SK-N-SH (cell line): ENCODE results near the gene HK1. TPM values are rescaled to one million over a fixed set of nuclear protein-coding genes. Genes with fewer than 3 reads are reported as not detected.

Experiments used
- CTCF ChIA-PET: fragments of 300-600, 350-600 bp; formaldehyde crosslinking; extraction: SDS; loops from one replicate; lab custom pipeline; 2021; lab: Yijun Ruan, JAX
- POLR2A ChIA-PET: fragments of 350-600 bp; sonication (Branson Sonifier 250); formaldehyde crosslinking; extraction: SDS; loops from one replicate; lab custom pipeline; 2020; ENCODE audit warnings: antibody characterized with exemption, inconsistent platforms; lab: Yijun Ruan, JAX
- DNase-seq: peaks from one replicate; pipeline ENCODE4 v3.0.0; 2012
- H2AFZ ChIP-seq: fragments of 200-600 bp; sonication (generic); 2 replicates; pipeline ENCODE4 v1.8.1; 2016; ENCODE audit warnings: antibody characterized with exemption, mild to moderate bottlenecking, low read depth
- H3F3A ChIP-seq: fragments of 200-600 bp; sonication (generic); replicated peaks from 2 replicates; pipeline ENCODE3; 2016; ENCODE audit warnings: antibody characterized with exemption, mild to moderate bottlenecking; ENCODE audit not compliant: insufficient read depth
- H3K27ac ChIP-seq, 2 experiments: fragments of 200-500 bp in 1 of 2; fragments of 200-600 bp in 1 of 2; sonication (Bioruptor generic) in 1 of 2; sonication (generic), shearing (Covaris generic) in 1 of 2; 2 replicates each; pipeline versions ENCODE4 v1.5.1 to v1.6.1; 2014 to 2016; ENCODE audit warnings: low read depth in 2 of 2, inconsistent platforms in 1 of 2, low read length in 1 of 2, mild to moderate bottlenecking in 1 of 2, mixed read lengths in 1 of 2
- H3K27me3 ChIP-seq: fragments of 200-600 bp; sonication (generic), shearing (Covaris generic); 2 replicates; pipeline ENCODE4 v1.6.1; 2016; ENCODE audit warnings: mixed run types; ENCODE audit not compliant: insufficient read depth
- H3K36me3 ChIP-seq, 2 experiments: fragments of 200-500 bp in 1 of 2; fragments of 200-600 bp in 1 of 2; sonication (Bioruptor generic) in 1 of 2; sonication (generic) in 1 of 2; replicated peaks in 1 of 2; 2 replicates each; pipeline versions ENCODE3 to v1.5.1; 2014 to 2016; ENCODE audit warnings: low read length in 1 of 2, mild to moderate bottlenecking in 1 of 2; ENCODE audit not compliant: insufficient read depth in 2 of 2, control insufficient read depth in 1 of 2
- H3K4me1 ChIP-seq, 2 experiments: fragments of 200-500 bp in 1 of 2; fragments of 200-600 bp in 1 of 2; sonication (Bioruptor generic) in 1 of 2; sonication (generic), shearing (Covaris generic) in 1 of 2; 2 replicates each; pipeline versions ENCODE4 v1.5.1 to v1.6.1; 2014 to 2016; ENCODE audit warnings: low read depth in 1 of 2, low read length in 1 of 2, mixed run types in 1 of 2; ENCODE audit not compliant: insufficient read depth in 2 of 2, control insufficient read depth in 1 of 2
- H3K4me2 ChIP-seq: fragments of 200-600 bp; sonication (generic), shearing (Covaris generic); 2 replicates; pipeline ENCODE4 v1.6.1; 2017; ENCODE audit warnings: mixed run types
- H3K4me3 ChIP-seq, 2 experiments: fragments of 200-500 bp in 1 of 2; fragments of 200-600 bp in 1 of 2; sonication (Bioruptor generic) in 1 of 2; sonication (generic), shearing (Covaris generic) in 1 of 2; 2 replicates each; pipeline versions ENCODE4 v1.5.1 to v1.8.1; 2014 to 2016; ENCODE audit warnings: low read depth in 2 of 2, inconsistent platforms in 1 of 2, low read length in 1 of 2, mild to moderate bottlenecking in 1 of 2, mixed read lengths in 1 of 2, moderate library complexity in 1 of 2
- H3K79me2 ChIP-seq: fragments of 200-600 bp; sonication (generic); 2 replicates; pipeline ENCODE4 v1.8.1; 2017; ENCODE audit warnings: mild to moderate bottlenecking; ENCODE audit not compliant: insufficient read depth
- H3K9ac ChIP-seq: fragments of 200-600 bp; sonication (generic); 2 replicates; pipeline ENCODE4 v1.6.1; 2017; ENCODE audit warnings: mixed run types
- H3K9me2 ChIP-seq: fragments of 200-600 bp; sonication (generic); 2 replicates; pipeline ENCODE4 v1.6.1; 2017; ENCODE audit warnings: mixed run types
- H3K9me3 ChIP-seq: fragments of 200-600 bp; sonication (generic); 2 replicates; pipeline ENCODE4 v1.6.1; 2017; ENCODE audit warnings: mixed run types, mild to moderate bottlenecking, moderate library complexity
- H4K20me1 ChIP-seq: fragments of 200-600 bp; sonication (generic); 2 replicates; pipeline ENCODE4 v1.6.1; 2017; ENCODE audit warnings: mild to moderate bottlenecking, mixed run types; ENCODE audit not compliant: insufficient read depth
- ELF1 ChIP-seq: IDR thresholded peaks from 2 replicates; pipeline ENCODE4 v1.4.0; 2012
- EZH2phosphoT487 ChIP-seq: fragments of 200-600 bp; sonication (generic); IDR thresholded peaks from 2 replicates; pipeline ENCODE4 v1.6.1; 2017; ENCODE audit warnings: low read depth, mixed run types, mild to moderate bottlenecking, antibody characterized with exemption, moderate library complexity, borderline replicate concordance
- FOSL2 ChIP-seq: IDR thresholded peaks from 2 replicates; pipeline ENCODE4 v1.4.0; 2012; ENCODE audit warnings: low read depth, mild to moderate bottlenecking, moderate library complexity, borderline replicate concordance
- GATA2 ChIP-seq: sonication (generic); formaldehyde crosslinking; IDR thresholded peaks from 2 replicates; pipeline ENCODE4 v1.5.0; 2020; ENCODE audit warnings: mild to moderate bottlenecking, missing genetic modification reagents
- JUND ChIP-seq: IDR thresholded peaks from 2 replicates; pipeline ENCODE4 v1.4.0; 2012
- POLR2AphosphoS5 ChIP-seq: IDR thresholded peaks from 2 replicates; pipeline ENCODE4 v1.6.1; 2012; ENCODE audit warnings: low read depth, low read length
- RCOR1 ChIP-seq: fragments of 150-350 bp; IDR thresholded peaks from 2 replicates; pipeline ENCODE4 v1.6.1; 2017; ENCODE audit warnings: antibody characterized with exemption, low read length
- SIN3A ChIP-seq: IDR thresholded peaks from 2 replicates; pipeline ENCODE4 v1.6.1; 2012; ENCODE audit warnings: low read depth, mild to moderate bottlenecking, low read length, moderate library complexity, borderline replicate concordance
- YY1 ChIP-seq: IDR thresholded peaks from 2 replicates; pipeline ENCODE4 v1.4.0; 2012; ENCODE audit warnings: low read depth, mild to moderate bottlenecking
- WGBS: methylation state at CpG from one replicate; pipeline ENCODE4 v1.1.6; 2017; ENCODE audit warnings: low lambda C conversion rate; 5-methylcytosine and 5-hydroxymethylcytosine counted together
- polyA plus RNA-seq, 3 experiments: library from polyadenylated mRNA; depleted of rRNA; stranded (reverse); fragments of >200 nt; gene quantifications; 2 replicates each; pipeline ENCODE4 v1.2.3, GENCODE V29; 2012
- TF ChIP-seq, protein P1 (sequence below): fragments of 150-350 bp; IDR thresholded peaks from 2 replicates; pipeline ENCODE4 v1.6.1; 2016; ENCODE audit warnings: mild to moderate bottlenecking, low read depth, low read length
- TF ChIP-seq, protein P2 (sequence below): fragments of 150-350 bp; IDR thresholded peaks from 2 replicates; pipeline ENCODE4 v1.6.1; 2017; ENCODE audit warnings: antibody characterized with exemption, low read length, low read depth, borderline replicate concordance
- TF ChIP-seq, protein P3 (sequence below): IDR thresholded peaks from 2 replicates; pipeline ENCODE4 v1.4.0; 2012; ENCODE audit warnings: low read depth
- TF ChIP-seq, protein P4 (sequence below): IDR thresholded peaks from 2 replicates; pipeline ENCODE4 v1.6.1; 2012; ENCODE audit warnings: mild to moderate bottlenecking, low read depth, low read length, moderate library complexity

Gene HK1
- polyA plus RNA-seq, 1 of the 3 experiments (the other 2 are of a cell fraction): 38.7 TPM

DNA sequence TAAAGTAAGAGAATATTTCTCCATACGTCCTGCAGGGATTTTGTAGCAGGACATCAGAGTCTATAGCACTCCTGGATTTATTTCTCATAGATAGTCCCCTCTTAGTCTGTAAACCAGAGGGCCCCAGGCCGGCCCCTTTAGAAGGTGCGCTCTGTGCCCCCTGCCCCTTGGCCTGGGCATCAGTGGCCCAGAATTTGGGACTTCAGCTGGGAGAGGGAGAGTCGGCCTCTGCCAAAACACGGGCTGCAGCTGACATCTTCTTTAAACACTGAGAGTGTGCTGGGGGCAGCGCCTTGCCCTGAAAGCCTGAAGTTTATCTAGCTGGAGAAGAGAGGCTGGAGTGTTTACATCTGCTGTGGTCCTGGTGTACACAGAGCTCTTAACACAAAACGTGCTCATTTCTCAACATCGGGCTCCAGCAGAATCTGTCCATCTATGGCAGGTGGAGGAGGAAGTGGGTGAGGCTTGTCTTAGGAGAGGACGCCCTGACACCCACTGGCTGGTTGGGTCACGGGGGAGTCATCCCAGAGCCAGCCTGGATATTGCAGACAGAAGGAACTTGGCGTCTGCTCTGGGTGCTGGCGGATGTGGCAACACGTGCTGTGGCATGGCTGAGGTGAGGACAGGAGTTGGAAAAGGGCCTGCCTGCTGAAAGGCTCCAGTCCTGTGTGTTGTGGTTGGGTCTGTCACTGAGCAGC lies 143.5 kb downstream of the HK1 start (continued):
- TF ChIP-seq, protein P1, sequence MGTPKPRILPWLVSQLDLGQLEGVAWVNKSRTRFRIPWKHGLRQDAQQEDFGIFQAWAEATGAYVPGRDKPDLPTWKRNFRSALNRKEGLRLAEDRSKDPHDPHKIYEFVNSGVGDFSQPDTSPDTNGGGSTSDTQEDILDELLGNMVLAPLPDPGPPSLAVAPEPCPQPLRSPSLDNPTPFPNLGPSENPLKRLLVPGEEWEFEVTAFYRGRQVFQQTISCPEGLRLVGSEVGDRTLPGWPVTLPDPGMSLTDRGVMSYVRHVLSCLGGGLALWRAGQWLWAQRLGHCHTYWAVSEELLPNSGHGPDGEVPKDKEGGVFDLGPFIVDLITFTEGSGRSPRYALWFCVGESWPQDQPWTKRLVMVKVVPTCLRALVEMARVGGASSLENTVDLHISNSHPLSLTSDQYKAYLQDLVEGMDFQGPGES: no peak
- TF ChIP-seq FOSL2 (no peak), RCOR1 (no peak), JUND (no peak), YY1 (no peak), ELF1 (no peak)

DNA sequence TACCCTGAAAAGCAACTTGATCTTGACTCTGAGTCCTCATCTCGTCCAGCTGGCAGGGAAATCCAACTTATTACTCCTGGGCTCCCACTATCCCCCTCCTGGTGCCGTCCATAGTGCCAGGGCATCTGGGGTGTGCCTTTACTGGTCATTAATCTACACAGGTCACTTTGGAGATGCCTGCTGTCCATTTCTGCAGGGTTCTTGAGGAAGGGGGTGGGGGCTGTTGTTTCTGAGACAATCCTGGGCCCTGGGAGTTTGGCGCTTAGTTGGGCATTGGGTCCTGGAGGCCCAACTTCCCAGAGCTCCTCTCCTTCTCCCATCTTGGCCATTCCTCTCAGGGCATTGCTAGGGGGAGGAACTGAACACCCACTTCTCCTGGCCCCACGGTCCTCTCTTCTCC lies 144.4 kb downstream of the HK1 start:
- WGBS: 50% methylated on average over 3 of the region's 4 CpGs
- no peaks in the 10 kb centered on the region for H3K9me3 ChIP-seq
- no peak for DNase-seq
- no peaks in the 10 kb centered on the region for H3F3A ChIP-seq
- no peak overlapping the region for H3K9ac ChIP-seq
- no peak overlapping the region for H3K4me3 ChIP-seq
- ChIA-PET CTCF (interaction anchor here (0.8 to 4.9 kb wide), 7 partner anchors 9 to 85 kb away, joined by 3 to 22 read pairs (median 3); partner anchors contain the start of gene TSPAN15), POLR2A (no interaction called here)
- H3K27me3 ChIP-seq: no peaks in the 10 kb centered on the region; the same call in 1 of the 2 replicates
- H3K79me2 ChIP-seq: no peaks in the 10 kb centered on the region
- no peaks in the 10 kb centered on the region for H3K4me1 ChIP-seq
- no peak overlapping the region for H3K4me2 ChIP-seq
- H3K36me3 ChIP-seq: no peaks in the 10 kb centered on the region
- H2AFZ ChIP-seq: no peak overlapping the region
- no peak overlapping the region for H3K27ac ChIP-seq
- TF ChIP-seq, protein P2, sequence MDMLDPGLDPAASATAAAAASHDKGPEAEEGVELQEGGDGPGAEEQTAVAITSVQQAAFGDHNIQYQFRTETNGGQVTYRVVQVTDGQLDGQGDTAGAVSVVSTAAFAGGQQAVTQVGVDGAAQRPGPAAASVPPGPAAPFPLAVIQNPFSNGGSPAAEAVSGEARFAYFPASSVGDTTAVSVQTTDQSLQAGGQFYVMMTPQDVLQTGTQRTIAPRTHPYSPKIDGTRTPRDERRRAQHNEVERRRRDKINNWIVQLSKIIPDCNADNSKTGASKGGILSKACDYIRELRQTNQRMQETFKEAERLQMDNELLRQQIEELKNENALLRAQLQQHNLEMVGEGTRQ: no peak
- TF ChIP-seq, protein P3, sequence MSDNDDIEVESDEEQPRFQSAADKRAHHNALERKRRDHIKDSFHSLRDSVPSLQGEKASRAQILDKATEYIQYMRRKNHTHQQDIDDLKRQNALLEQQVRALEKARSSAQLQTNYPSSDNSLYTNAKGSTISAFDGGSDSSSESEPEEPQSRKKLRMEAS: no peak
- TF ChIP-seq EZH2phosphoT487 (no peak), YY1 (no peak), POLR2AphosphoS5 (no peak), JUND (no peak), ELF1 (no peak), GATA2 (CRISPR knock-in tag) (no peak), SIN3A (no peak)
- TF ChIP-seq, protein P1: no peak
- TF ChIP-seq, protein P4, sequence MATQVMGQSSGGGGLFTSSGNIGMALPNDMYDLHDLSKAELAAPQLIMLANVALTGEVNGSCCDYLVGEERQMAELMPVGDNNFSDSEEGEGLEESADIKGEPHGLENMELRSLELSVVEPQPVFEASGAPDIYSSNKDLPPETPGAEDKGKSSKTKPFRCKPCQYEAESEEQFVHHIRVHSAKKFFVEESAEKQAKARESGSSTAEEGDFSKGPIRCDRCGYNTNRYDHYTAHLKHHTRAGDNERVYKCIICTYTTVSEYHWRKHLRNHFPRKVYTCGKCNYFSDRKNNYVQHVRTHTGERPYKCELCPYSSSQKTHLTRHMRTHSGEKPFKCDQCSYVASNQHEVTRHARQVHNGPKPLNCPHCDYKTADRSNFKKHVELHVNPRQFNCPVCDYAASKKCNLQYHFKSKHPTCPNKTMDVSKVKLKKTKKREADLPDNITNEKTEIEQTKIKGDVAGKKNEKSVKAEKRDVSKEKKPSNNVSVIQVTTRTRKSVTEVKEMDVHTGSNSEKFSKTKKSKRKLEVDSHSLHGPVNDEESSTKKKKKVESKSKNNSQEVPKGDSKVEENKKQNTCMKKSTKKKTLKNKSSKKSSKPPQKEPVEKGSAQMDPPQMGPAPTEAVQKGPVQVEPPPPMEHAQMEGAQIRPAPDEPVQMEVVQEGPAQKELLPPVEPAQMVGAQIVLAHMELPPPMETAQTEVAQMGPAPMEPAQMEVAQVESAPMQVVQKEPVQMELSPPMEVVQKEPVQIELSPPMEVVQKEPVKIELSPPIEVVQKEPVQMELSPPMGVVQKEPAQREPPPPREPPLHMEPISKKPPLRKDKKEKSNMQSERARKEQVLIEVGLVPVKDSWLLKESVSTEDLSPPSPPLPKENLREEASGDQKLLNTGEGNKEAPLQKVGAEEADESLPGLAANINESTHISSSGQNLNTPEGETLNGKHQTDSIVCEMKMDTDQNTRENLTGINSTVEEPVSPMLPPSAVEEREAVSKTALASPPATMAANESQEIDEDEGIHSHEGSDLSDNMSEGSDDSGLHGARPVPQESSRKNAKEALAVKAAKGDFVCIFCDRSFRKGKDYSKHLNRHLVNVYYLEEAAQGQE: no peak
- H3K9me2 ChIP-seq: no peaks in the 10 kb centered on the region
- H4K20me1 ChIP-seq: no peaks in the 10 kb centered on the region
